ENCODE results near the gene LRRC59. TPM values are rescaled to one million over a fixed set of nuclear protein-coding genes. Genes with fewer than 3 reads are reported as not detected.

Gene LRRC59
- total RNA-seq, 6 donors from 2014 or later = 19.9 to 135 (median 67.0) TPM

DNA sequence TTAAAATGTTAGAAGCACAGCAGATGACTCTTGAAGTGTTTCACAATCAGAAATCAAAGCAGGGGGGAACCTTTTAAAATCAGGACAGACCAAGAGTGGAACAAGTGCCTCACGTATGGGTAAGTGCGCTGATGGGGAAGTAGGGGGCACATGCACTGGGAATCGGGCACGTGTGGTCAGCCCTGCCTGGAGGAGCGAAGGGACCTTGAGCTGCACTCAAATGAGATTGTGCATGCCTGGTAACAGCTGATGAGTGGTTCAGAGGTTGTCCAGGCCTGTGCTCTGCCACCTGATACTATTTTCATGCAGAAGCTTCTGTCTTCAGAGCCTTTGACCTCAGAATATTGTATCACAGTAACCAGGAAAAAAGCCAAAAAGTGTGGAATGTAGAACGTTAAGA is 65.1 kb downstream of the LRRC59 start:
- ATAC-seq (ENCODE audit: low FRiP score in 2 of 2) (no peak), DNase-seq (no peak)
- no peaks in the 10 kb centered on the region for H3K4me1 ChIP-seq
- no peaks in the 10 kb centered on the region for H3K9me3 ChIP-seq
- no peak overlapping the region for H3K27ac ChIP-seq
- no peaks in the 10 kb centered on the region for H3K27me3 ChIP-seq
- WGBS, 2 donors = 49 to 69% methylated on average over 6 of the region's 6 CpGs
- TF ChIP-seq, protein P1, sequence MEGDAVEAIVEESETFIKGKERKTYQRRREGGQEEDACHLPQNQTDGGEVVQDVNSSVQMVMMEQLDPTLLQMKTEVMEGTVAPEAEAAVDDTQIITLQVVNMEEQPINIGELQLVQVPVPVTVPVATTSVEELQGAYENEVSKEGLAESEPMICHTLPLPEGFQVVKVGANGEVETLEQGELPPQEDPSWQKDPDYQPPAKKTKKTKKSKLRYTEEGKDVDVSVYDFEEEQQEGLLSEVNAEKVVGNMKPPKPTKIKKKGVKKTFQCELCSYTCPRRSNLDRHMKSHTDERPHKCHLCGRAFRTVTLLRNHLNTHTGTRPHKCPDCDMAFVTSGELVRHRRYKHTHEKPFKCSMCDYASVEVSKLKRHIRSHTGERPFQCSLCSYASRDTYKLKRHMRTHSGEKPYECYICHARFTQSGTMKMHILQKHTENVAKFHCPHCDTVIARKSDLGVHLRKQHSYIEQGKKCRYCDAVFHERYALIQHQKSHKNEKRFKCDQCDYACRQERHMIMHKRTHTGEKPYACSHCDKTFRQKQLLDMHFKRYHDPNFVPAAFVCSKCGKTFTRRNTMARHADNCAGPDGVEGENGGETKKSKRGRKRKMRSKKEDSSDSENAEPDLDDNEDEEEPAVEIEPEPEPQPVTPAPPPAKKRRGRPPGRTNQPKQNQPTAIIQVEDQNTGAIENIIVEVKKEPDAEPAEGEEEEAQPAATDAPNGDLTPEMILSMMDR (IDR thresholded peaks at IDR 0.05) = no peak
- TF ChIP-seq POLR2A (IDR thresholded peaks at IDR 0.05) (no peak), POLR2AphosphoS5 (IDR thresholded peaks at IDR 0.05) (no peak), EP300 (IDR thresholded peaks at IDR 0.05) (no peak)
- H3K36me3 ChIP-seq = no peaks in the 10 kb centered on the region
- no peak overlapping the region for H3K4me3 ChIP-seq

Small RNA genes within 50 kb of the gene (small RNA-seq; reads per million reads assigned to genes)
- gene RF00019 = 0 reads per million in 4 donors

Other genes starting within 250 kb of the LRRC59 start
- 100 to 1,000 TPM in 1 of 6 donors, 10 to 100 TPM in 5; 37.5 to 121 (median 74.7) TPM for gene PPP1R9B, start 246.8 kb downstream of the LRRC59 start, total RNA-seq
- gene SGCA, start 231.5 kb downstream of the LRRC59 start, total RNA-seq = 10 to 100 TPM in 5 of 6 donors, 1 to 10 TPM in 1; 1.6 to 19.7 (median 14.1) TPM
- 100 to 1,000 TPM in 3 of 6 donors, 10 to 100 TPM in 3; 15.4 to 555 (median 117) TPM for gene COL1A1, start 195.9 kb downstream of the LRRC59 start, total RNA-seq
- 10 to 100 TPM in 1 of 6 donors, 1 to 10 TPM in 5; 1.3 to 15.7 (median 3.8) TPM for gene TMEM92, start 123.1 kb downstream of the LRRC59 start, total RNA-seq
- 10 to 100 TPM; 16.4 to 33.5 (median 19.2) TPM for gene XYLT2, start 51.4 kb downstream of the LRRC59 start, total RNA-seq
- 10 to 100 TPM in 5 of 6 donors, 1 to 10 TPM in 1; 7.3 to 59.1 (median 50.6) TPM for gene MRPL27, start 24.3 kb downstream of the LRRC59 start, total RNA-seq
- gene EME1, start 24.3 kb downstream of the LRRC59 start, total RNA-seq = 10 to 100 TPM in 1 of 6 donors, 1 to 10 TPM in 2, under 1 TPM in 1, not detected in 2; 0.30 to 12.1 (median 1.2) TPM
- 100 to 1,000 TPM in 4 of 6 donors, 10 to 100 TPM in 2; 52.3 to 239 (median 120) TPM for gene ACSF2, start 28.7 kb upstream of the LRRC59 start, total RNA-seq
- under 1 TPM in 4 of 6 donors, not detected in 2; 0.13 to 0.30 (median 0.21) TPM for gene CHAD, start 71.4 kb upstream of the LRRC59 start, total RNA-seq
- gene RSAD1, start 81.3 kb upstream of the LRRC59 start, total RNA-seq = 10 to 100 TPM; 26.8 to 47.3 (median 34.9) TPM
- 10 to 100 TPM in 1 of 6 donors, 1 to 10 TPM in 5; 1.0 to 14.7 (median 4.2) TPM for gene MYCBPAP, start 110.9 kb upstream of the LRRC59 start, total RNA-seq
- gene EPN3, start 135.2 kb upstream of the LRRC59 start, total RNA-seq = 10 to 100 TPM in 1 of 6 donors, 1 to 10 TPM in 2, under 1 TPM in 2, not detected in 1; 0.74 to 14.4 (median 1.2) TPM
- 100 to 1,000 TPM in 2 of 6 donors, 10 to 100 TPM in 4; 32.9 to 111 (median 46.4) TPM for gene SPATA20, start 149.7 kb upstream of the LRRC59 start, total RNA-seq
- under 1 TPM in 4 of 6 donors, not detected in 2; under 0.01 to 0.37 (median 0.11) TPM for gene CACNA1G, start 163.2 kb upstream of the LRRC59 start, total RNA-seq
- gene ABCC3, start 237.4 kb upstream of the LRRC59 start, total RNA-seq = 100 to 1,000 TPM in 1 of 6 donors, 10 to 100 TPM in 5; 34.2 to 268 (median 57.7) TPM

All from upper lobe of left lung (tissue), 6 donors.